Measurements from ENCODE around the gene SLC39A1.

SLC39A1 gene

DNA sequence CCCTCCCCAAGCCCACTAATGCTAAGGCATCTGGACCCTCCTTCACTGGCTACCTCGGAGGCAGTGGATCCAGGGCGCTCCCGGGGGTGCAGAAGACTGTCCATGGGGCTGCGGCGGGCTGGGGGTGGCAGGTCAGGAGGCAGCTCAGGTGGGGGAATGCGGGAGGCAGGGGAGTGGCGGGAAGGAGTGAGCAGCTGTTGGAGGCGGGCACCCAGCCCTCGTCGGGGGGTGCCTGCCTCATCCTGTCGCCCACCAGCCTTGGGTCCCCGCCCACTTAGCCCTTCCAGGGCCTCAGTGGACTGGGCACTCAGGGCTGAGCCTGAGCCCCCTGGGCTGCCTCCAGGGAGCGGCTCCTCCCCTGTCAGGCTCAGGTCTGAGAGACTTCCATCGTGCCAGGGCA lies 29.9 kb downstream of the SLC39A1 start:
- H3K27ac Mint-ChIP-seq = no peak overlapping the region
- peaks cover 58% of the 10 kb centered on the region for H3K36me3 Mint-ChIP-seq (ENCODE audit: low read depth)
- no peak overlapping the region for H3K4me3 Mint-ChIP-seq
- H3K4me1 Mint-ChIP-seq (ENCODE audit: low read depth) = peaks cover 8% of the 10 kb centered on the region
- no peaks in the 10 kb centered on the region for H3K9me3 Mint-ChIP-seq
- no peaks in the 10 kb centered on the region for H3K27me3 Mint-ChIP-seq

DNA sequence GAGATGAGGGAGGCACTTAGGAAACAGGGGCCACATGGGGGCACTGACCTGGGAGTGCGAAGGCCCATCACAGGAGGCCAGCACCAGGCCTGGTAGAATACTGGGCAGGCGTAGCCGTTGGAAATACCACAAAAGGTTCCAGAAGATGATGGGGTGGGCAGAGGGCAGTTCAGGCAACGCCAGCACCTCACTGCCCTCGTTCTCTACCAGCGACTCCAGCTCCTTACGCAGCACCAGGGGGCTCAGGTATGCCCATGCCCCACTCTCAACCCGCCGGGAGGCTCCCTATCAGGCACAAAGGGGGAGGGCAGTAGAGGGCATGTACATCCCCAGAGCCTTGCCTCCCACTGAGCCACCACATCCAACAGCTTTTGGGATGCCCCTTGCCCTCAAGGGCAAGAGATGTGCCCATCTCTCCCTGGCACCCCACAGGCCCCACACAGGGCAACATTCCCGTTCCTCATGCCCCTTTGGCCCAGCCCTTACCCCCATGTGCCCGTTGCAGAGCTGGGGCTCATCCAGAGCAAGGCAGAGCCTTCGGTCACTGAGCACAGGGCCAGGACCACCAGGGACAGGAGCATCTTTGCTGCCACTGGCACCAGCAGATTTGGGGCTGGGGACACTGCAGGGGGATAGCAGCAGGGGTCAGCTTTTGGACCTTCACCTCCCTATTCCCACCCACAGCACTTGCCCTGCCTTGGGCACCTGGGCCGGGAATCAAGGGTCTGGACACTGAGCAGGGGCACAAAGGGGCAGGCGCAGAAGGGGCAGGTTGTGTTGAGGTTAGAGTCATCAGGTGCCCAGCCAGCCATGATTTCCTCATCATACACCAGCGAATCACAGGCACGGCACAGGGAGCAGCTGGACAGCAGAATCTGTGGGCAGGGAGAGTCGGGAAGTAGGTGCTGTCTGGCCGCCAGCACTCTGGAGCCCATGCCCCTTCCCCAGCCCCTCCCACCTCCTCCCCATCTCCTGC lies 30.9 kb downstream of the SLC39A1 start:
- no peak overlapping the region for H3K27ac Mint-ChIP-seq

DNA sequence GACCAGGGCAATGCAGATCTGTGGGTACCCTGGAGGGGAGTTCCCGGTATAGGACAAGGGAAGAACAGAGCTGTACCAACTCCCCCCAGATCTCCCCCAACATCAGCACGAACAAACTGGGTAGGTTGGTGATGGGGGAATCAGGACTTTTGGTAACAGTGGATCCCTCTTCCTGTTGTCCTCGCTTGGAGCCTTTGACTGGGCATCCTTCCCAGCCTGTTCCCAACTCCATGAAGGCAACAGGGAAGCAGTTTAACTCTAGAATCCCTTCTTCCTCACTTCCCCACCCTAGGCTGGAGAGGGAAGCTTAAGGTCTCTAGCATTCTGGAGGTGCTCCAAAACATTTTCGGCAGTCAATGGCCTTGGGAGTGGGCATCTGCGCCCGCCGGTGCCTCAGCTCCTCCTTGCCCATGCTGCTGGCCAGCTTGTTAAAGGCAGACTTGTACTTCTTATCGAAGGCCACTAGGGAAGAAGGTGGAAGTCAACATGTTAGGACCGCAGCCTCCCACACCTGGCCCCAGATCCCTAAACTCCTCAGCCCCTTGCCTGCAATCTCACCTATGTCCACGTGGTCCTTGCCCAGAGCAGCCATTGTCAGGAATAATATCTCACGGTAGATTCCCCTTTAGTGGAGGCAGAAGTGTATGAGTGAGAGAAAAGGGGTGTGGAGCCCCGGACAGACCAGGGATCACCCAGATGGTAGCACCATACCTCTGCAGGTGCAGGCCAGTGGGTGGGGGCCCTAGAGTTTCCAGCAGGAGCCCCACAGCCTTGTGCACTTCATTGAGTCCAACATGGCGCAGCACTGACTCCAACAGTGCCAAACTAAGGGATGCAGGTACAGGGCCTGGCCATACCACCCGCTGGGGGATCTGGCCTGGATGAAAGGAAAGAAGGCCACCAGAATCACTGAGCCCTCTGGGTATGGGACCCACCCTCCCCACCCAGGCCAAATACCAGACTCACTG lies 33.1 kb downstream of the SLC39A1 start:
- Mint-ChIP-seq H3K4me3 (no peak overlapping the region), H3K4me1 (ENCODE audit: low read depth) (peaks cover 13% of the 10 kb centered on the region), H3K27ac (no peak overlapping the region), H3K36me3 (ENCODE audit: low read depth) (peaks cover 33% of the 10 kb centered on the region), H3K9me3 (no peaks in the 10 kb centered on the region), H3K27me3 (no peaks in the 10 kb centered on the region)

More for the DNA sequence above, 30.9 kb downstream of the SLC39A1 start:
- no peaks in the 10 kb centered on the region for H3K9me3 Mint-ChIP-seq
- H3K27me3 Mint-ChIP-seq = no peaks in the 10 kb centered on the region
- no peak overlapping the region for H3K4me3 Mint-ChIP-seq
- peaks cover 13% of the 10 kb centered on the region for H3K4me1 Mint-ChIP-seq (ENCODE audit: low read depth)
- peaks cover 52% of the 10 kb centered on the region for H3K36me3 Mint-ChIP-seq (ENCODE audit: low read depth)

DNA sequence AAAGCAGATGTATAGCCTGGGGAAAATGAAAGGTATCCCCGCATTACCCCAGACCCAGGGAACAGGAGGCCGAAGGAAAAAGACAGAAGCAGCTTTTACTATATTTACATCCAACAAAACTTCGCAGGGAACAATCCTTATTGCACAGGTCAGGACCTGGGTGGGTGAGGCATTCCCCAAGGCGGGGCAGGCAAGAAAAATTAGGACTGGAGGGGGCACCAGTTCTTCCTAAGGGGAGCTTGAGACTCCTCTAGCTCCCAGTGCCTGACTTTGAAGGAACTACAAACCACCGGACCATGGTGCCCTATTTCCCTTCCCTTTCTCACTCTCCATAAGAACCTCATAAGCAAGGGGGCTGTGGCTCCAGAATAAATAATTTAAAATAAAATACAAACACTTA lies 33.9 kb downstream of the SLC39A1 start:
- H3K36me3 Mint-ChIP-seq (ENCODE audit: low read depth) = peaks cover 25% of the 10 kb centered on the region
- no peaks in the 10 kb centered on the region for H3K9me3 Mint-ChIP-seq
- H3K4me3 Mint-ChIP-seq = no peak overlapping the region
- peaks cover 16% of the 10 kb centered on the region for H3K4me1 Mint-ChIP-seq (ENCODE audit: low read depth)
- no peaks in the 10 kb centered on the region for H3K27me3 Mint-ChIP-seq
- H3K27ac Mint-ChIP-seq = no peak overlapping the region

DNA sequence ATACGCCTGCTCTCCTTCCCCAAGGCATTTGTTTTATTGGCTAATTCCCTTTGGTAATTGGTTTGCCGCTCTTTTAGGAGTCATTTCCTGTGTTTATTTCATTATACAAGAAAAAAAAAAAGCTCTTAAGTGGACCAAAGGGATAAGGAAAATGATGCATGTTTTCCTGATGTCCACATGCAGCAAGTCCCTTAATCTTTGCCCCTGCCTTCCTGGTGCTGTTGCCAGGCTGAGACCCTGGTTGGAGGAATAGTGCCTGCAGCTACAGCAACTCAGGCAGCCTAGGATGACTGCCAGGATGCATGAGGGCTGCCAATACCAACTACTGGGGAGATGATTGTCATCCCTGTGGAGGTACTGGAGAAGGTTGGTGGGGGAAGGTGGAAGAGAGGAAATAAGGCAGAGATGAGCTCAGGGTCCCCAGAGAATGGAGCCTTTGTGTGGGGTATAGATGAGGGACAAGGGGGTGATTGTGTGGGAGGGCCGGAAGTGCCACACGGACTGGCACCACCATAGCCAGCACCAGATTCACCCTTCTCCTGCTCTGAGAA lies 34.5 kb downstream of the SLC39A1 start:
- H3K9me3 Mint-ChIP-seq = no peaks in the 10 kb centered on the region
- no peaks in the 10 kb centered on the region for H3K27me3 Mint-ChIP-seq
- H3K27ac Mint-ChIP-seq = peak overlapping the region; percentile 13

DNA sequence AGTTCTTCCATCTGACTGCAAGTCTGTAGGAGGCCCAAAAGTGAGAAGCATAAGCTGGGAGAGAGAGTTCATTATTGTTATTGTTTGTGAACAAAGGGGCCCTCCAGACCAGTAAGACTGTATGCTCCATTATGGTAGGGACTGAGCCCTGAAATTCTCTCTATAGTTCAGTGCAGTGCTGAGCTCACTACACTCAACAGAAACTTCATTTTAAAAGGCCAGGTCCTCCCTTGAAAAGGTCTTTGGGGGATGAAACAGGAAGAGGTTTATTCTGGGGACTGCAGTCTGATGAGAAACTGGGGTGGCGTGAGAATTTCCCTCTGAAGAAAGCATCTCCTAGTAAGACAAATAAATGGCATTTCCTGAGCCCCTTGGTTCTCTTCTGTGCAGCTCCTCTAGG lies 35.1 kb downstream of the SLC39A1 start:
- Mint-ChIP-seq H3K4me3 (no peak overlapping the region), H3K27me3 (no peaks in the 10 kb centered on the region), H3K9me3 (no peaks in the 10 kb centered on the region), H3K4me1 (ENCODE audit: low read depth) (peaks cover 24% of the 10 kb centered on the region), H3K36me3 (ENCODE audit: low read depth) (peaks cover 17% of the 10 kb centered on the region), H3K27ac (peak overlapping the region; percentile 13)

More for the DNA sequence above, 34.5 kb downstream of the SLC39A1 start:
- H3K4me3 Mint-ChIP-seq = no peak overlapping the region
- peaks cover 19% of the 10 kb centered on the region for H3K36me3 Mint-ChIP-seq (ENCODE audit: low read depth)
- H3K4me1 Mint-ChIP-seq (ENCODE audit: low read depth) = peaks cover 22% of the 10 kb centered on the region

DNA sequence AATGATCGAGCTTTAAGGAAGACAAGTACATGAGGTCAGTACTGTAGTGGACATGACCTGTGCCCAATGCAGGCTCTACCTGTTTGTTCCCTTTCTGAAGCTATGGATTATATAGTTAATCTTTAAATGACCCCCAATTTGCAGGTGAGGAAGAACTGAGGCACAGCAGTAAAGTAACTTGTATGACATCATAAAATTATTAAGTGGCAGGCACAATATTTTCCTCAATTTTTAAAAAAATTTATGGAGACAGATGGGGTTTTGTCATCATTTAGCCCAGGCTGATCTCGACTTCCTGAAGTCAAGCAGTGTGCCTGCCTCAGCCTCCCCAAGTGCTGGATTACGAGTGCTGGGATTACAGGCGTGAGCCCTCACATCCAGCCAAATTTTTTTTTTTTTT lies 36.9 kb downstream of the SLC39A1 start:
- Mint-ChIP-seq H3K36me3 (ENCODE audit: low read depth) (peaks cover 8% of the 10 kb centered on the region), H3K27me3 (no peaks in the 10 kb centered on the region), H3K4me1 (ENCODE audit: low read depth) (peaks cover 26% of the 10 kb centered on the region), H3K27ac (no peak overlapping the region), H3K9me3 (no peaks in the 10 kb centered on the region), H3K4me3 (no peak overlapping the region)

DNA sequence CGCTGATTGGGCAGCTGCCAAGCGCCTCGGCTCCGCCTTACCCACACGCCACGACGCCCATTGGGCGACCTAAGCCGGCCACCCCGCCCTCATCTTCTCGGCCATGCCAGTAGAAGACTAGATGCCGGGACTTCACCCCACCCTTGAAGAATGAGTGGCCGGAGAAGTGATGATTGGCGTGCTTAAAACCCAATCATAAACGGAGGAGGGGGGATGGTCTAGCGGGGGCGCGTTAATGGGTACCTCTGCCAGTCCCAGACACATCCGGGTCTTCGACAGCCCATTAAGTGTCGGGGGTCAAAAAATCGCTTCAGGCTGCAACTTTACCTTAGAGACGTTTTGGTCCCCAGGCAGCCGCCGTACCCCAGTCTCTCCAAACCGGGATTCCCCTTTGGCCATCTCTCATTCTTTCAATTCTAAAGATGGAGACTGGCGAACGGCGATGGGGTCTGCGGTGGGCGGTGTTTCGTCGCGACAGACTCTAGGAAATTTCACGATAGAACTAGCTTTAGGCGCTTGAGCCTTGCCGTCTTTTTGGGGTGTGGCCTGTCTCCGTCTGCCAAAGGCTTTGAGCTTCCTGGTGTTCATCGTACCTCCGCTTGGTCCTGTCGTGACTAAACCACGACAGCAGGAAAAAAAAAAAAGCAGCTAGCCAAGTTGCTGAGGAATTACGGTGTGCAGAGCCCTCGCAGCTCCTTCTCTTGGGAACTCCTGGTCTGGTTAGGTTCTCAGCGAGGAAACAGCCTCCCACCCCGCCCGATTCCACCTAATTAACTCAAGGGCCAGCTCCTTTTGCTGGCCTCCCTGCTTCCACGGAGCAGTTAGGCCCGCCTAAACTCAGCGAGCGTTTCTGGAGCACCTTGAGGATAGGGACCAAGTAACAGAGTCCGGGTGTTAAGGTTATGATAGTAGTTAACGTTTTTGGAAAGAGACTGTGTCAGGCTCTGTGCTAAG lies 40.1 kb downstream of the SLC39A1 start, which contains the start of gene GATAD2B:
TSS of gene GATAD2B (minus strand) at position 1 of the 954 bp plus-strand sequence. CDS start 94,625 bp downstream, outside the sequence.
- Mint-ChIP-seq H3K27ac (peak within 1 kb of the TSS; percentile 94), H3K9me3 (no peaks in the 10 kb centered on the region), H3K36me3 (ENCODE audit: low read depth) (peaks cover 1% of the 10 kb centered on the region), H3K4me1 (ENCODE audit: low read depth) (peaks cover 46% of the 10 kb centered on the region), H3K27me3 (no peaks in the 10 kb centered on the region), H3K4me3 (peak within 1 kb of the TSS; percentile 91)

DNA sequence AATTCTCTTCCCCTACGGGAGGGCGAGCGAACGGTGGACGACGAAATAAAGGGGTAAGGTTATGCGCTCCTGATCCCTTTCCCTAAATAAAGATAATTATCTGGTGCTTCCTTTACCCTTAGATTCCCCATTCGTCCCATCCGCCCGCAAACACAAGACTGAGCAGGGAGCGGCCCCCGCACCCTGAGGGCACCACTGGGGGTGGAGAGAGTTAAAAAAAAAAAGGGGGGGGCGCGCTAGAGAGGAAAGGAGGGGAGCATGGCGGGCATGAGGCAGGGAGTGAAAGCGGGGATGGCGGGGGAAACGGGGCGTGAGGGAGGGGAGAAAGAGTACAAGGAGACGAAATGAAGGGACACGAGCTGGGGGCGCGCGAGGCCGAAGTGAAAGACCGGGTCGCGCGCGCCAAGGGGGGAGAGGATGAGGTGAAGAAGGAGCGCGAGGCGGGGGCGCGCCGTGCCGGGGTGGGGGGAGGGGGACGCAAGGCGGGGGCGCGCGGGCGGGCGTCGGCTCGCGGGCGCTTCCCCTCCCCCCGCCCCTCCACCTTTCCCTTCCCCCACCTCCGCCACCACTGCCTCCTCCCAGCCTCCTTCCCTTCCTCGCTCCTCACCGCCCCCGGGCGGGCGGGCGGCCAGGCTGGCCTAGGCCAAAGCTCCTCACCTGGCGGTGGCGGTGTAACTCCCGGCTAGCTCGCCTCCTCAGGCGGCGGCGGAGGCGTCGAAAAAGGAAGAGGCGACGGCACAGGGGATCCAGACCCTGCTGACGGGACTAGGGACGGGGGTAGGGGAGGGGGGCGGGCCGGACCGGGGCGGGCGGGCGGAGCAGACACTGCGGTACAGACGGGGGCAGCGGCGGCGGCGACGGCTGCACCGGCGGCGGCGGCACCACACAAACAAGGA lies 41.0 kb downstream of the SLC39A1 start:
- H3K4me3 Mint-ChIP-seq = peak overlapping the region; percentile 91
- peak overlapping the region; percentile 94 for H3K27ac Mint-ChIP-seq
- H3K36me3 Mint-ChIP-seq (ENCODE audit: low read depth) = peaks cover 11% of the 10 kb centered on the region
- H3K9me3 Mint-ChIP-seq = no peaks in the 10 kb centered on the region
- H3K4me1 Mint-ChIP-seq (ENCODE audit: low read depth) = peaks cover 52% of the 10 kb centered on the region
- no peaks in the 10 kb centered on the region for H3K27me3 Mint-ChIP-seq

DNA sequence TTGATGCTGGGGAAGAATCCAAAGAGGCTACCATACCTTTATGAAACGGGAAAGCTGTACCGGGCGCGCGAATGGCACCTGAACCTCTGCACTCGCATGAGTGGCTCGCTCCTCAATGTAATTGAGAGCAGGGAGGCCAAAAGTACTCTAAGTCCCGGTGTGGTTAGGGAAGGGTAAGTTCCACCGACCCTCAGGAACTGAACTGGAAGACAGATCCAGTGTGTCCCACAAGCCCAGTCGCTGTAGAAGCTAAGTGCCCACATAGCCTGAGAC lies 41.6 kb downstream of the SLC39A1 start:
- peak overlapping the region; percentile 91 for H3K4me3 Mint-ChIP-seq
- H3K27me3 Mint-ChIP-seq = no peaks in the 10 kb centered on the region
- H3K27ac Mint-ChIP-seq = peak overlapping the region; percentile 90
- H3K9me3 Mint-ChIP-seq = no peaks in the 10 kb centered on the region
- peaks cover 11% of the 10 kb centered on the region for H3K36me3 Mint-ChIP-seq (ENCODE audit: low read depth)
- peaks cover 54% of the 10 kb centered on the region for H3K4me1 Mint-ChIP-seq (ENCODE audit: low read depth)

DNA sequence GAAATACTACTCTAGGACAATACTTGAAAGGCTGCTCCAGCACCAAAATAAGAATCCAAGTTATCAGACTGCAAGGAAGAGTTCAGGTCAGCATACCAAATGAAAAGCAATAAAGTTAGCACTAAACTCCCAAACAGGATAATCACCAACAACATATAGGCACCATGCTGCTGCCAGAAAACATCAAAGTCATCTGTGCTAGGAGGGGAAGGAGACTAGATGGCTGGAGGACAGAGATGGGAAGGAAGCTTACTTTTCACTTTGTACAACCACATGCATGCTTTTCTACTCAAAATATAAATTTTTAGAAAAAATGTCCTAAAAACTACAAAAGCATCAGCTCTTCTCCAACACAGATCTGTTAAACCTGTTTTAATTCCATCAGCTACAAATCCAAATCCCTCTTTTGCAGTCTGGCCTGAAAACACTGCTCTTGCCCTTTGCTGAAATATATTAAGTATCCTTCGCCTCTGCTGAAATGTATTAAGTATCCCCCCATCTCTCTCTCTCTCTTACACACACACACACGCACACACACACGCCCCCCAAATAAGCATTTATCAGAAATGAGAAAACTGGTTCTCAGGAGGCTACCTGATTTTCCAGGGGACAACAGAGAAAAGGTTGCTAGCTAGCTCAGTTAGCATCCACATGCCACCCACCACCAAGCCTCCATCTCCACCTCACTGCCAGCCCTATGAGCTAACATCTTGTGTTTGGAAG lies 42.1 kb downstream of the SLC39A1 start:
- Mint-ChIP-seq H3K27ac (peak overlapping the region; percentile 90), H3K36me3 (ENCODE audit: low read depth) (peaks cover 14% of the 10 kb centered on the region), H3K4me3 (peak overlapping the region; percentile 91), H3K4me1 (ENCODE audit: low read depth) (peaks cover 57% of the 10 kb centered on the region), H3K27me3 (no peaks in the 10 kb centered on the region), H3K9me3 (no peaks in the 10 kb centered on the region)

DNA sequence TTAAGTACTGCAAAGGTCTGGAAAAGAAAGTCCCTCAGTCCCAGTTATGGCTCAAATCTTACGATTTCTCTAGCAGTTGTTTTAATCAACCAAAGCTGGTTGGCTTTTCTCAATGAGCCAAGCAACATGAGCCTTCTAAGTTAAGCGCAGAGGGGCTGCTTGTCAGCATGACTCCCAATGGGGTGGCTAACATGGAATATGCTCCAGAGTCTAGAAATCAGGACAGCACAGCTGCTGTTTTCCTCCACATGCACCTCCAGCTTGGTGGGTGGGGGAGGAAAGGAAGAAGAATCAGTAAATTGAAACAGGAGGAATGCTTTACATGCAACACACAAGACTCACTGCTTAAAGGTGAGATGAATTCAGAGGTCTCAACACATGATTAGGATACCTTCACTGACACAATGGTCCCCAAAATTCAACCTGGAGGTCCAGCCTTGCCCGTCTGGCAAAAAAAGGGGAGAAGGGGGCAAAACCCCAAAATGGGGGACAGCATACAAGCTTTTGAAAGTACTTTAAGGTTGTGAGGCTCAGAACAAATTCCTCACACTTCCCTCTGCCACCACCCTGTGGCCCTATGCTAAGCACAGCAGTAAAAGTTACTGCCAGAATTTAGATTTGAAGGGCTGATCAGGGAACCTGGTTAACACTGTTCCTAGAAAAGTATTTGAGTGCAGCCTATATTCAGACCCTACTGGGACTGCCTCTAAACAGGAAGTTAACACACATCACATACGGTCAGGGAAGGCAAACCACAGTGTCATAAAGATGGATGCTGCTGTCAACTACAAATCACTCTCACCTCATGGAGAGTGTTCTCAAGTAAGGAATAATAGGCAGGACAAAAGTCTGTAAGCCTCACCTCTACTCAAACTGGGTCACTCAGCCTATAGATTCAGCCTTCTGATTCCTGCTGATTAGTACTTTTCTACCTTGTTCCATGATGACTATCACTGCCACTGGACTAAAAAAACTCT lies 43.2 kb downstream of the SLC39A1 start:
- Mint-ChIP-seq H3K4me1 (ENCODE audit: low read depth) (peaks cover 59% of the 10 kb centered on the region), H3K9me3 (no peaks in the 10 kb centered on the region), H3K4me3 (peak overlapping the region; percentile 91), H3K36me3 (ENCODE audit: low read depth) (peaks cover 20% of the 10 kb centered on the region), H3K27me3 (no peaks in the 10 kb centered on the region), H3K27ac (peak overlapping the region; percentile 90)

All from stimulated activated naive CD8-positive, alpha-beta T cell treated with anti-CD3 and anti-CD28 coated beads, Interleukin-15, Interleukin-2, amounts not matched to agents 100 ng/mL and 50 ng/mL, for 24 hours (primary cell).